Activated T-cell treated with anti-CD3 and anti-CD28 coated beads, Interleukin-2, amount 50 U/mL, for 4 hours (primary cell): ENCODE measurements around the gene ARL10. TPM values are rescaled to one million over a fixed set of nuclear protein-coding genes. Genes with fewer than 3 reads are reported as not detected.

Source experiments
- ATAC-seq, 2 donors: fragments of 200-7000 bp; cut with Tn5 transposase; one replicate each; pipeline ENCODE4 v1.10.0; 2021
- DNase-seq: peaks from one replicate; pipeline ENCODE4 v3.0.0-alpha.2; 2020
- H3K27me3 Mint-ChIP-seq: one replicate; pipeline ENCODE4 v1.8.0; 2021; ENCODE audit warnings: low read depth, mixed read lengths
- H3K36me3 Mint-ChIP-seq: one replicate; pipeline ENCODE4 v1.8.0; 2022; ENCODE audit warnings: mixed read lengths; ENCODE audit not compliant: insufficient read depth
- H3K4me1 Mint-ChIP-seq: one replicate; pipeline ENCODE4 v1.8.0; 2021; ENCODE audit warnings: low read depth, mixed read lengths
- H3K4me3 Mint-ChIP-seq: one replicate; pipeline ENCODE4 v1.8.0; 2021; ENCODE audit warnings: mild to moderate bottlenecking, moderate library complexity, mixed read lengths
- H3K9me3 Mint-ChIP-seq: one replicate; pipeline ENCODE4 v1.8.0; 2021; ENCODE audit warnings: mixed read lengths
- total RNA-seq, 3 donors: library from RNA; stranded (reverse); gene quantifications; one replicate each; pipeline ENCODE4 v1.2.1, GENCODE V29; 2021

Gene ARL10
- total RNA-seq, 3 donors from 2014 or later, result 7.0 to 8.6 (median 7.9) TPM

GRCh38 chr5:176373100-176373818, 8.0 kb downstream of the ARL10 start:
- DNase-seq, result no peak
- ATAC-seq, result no peak
- Mint-ChIP-seq H3K9me3 (no peaks in the 10 kb centered on the region), H3K4me1 (no peaks in the 10 kb centered on the region), H3K4me3 (no peak overlapping the region), H3K27me3 (no peaks in the 10 kb centered on the region), H3K36me3 (peaks cover 14% of the 10 kb centered on the region)

- ATAC-seq, result no peak
- no peak overlapping the region for H3K4me3 Mint-ChIP-seq
- H3K36me3 Mint-ChIP-seq, result peaks cover 36% of the 10 kb centered on the region
- H3K4me1 Mint-ChIP-seq, result peaks cover 2% of the 10 kb centered on the region
- H3K27me3 Mint-ChIP-seq, result no peaks in the 10 kb centered on the region
- H3K9me3 Mint-ChIP-seq, result no peaks in the 10 kb centered on the region
- DNase-seq, result no peak
Measured at GRCh38 chr5:176379881-176380280, 14.6 kb downstream of the ARL10 start.

GRCh38 chr5:176381423-176381822, 16.1 kb downstream of the ARL10 start:
- Mint-ChIP-seq H3K4me3 (no peak overlapping the region), H3K36me3 (peaks cover 43% of the 10 kb centered on the region), H3K27me3 (no peaks in the 10 kb centered on the region), H3K4me1 (peaks cover 16% of the 10 kb centered on the region), H3K9me3 (no peaks in the 10 kb centered on the region)
- no peak for ATAC-seq
- no peak for DNase-seq

- ATAC-seq (no peak), DNase-seq (no peak)
- Mint-ChIP-seq H3K4me1 (peaks cover 21% of the 10 kb centered on the region), H3K36me3 (peaks cover 48% of the 10 kb centered on the region), H3K27me3 (no peaks in the 10 kb centered on the region), H3K4me3 (no peak overlapping the region), H3K9me3 (no peaks in the 10 kb centered on the region)
Measured at GRCh38 chr5:176381979-176382378, 16.7 kb downstream of the ARL10 start.

GRCh38 chr5:176382721-176383120, 17.4 kb downstream of the ARL10 start:
- Mint-ChIP-seq H3K27me3 (no peaks in the 10 kb centered on the region), H3K9me3 (no peaks in the 10 kb centered on the region), H3K4me1 (peaks cover 27% of the 10 kb centered on the region), H3K4me3 (no peak overlapping the region), H3K36me3 (peaks cover 53% of the 10 kb centered on the region)
- ATAC-seq (no peak), DNase-seq (no peak)

GRCh38 chr5:176383248-176383905, 18.1 kb downstream of the ARL10 start:
- Mint-ChIP-seq H3K4me1 (peaks cover 30% of the 10 kb centered on the region), H3K36me3 (peaks cover 53% of the 10 kb centered on the region), H3K4me3 (no peak overlapping the region), H3K9me3 (no peaks in the 10 kb centered on the region), H3K27me3 (no peaks in the 10 kb centered on the region)
- no peak for DNase-seq
- no peak for ATAC-seq

GRCh38 chr5:176383961-176384360, 18.7 kb downstream of the ARL10 start:
- ATAC-seq, result no peak
- Mint-ChIP-seq H3K9me3 (no peaks in the 10 kb centered on the region), H3K27me3 (no peaks in the 10 kb centered on the region), H3K4me1 (peaks cover 30% of the 10 kb centered on the region), H3K36me3 (peaks cover 53% of the 10 kb centered on the region), H3K4me3 (no peak overlapping the region)
- DNase-seq, result no peak

- peaks cover 30% of the 10 kb centered on the region for H3K4me1 Mint-ChIP-seq
- H3K4me3 Mint-ChIP-seq, result no peak overlapping the region
- H3K27me3 Mint-ChIP-seq, result no peaks in the 10 kb centered on the region
- no peak for ATAC-seq
- DNase-seq, result no peak
- H3K9me3 Mint-ChIP-seq, result no peaks in the 10 kb centered on the region
- H3K36me3 Mint-ChIP-seq, result peaks cover 52% of the 10 kb centered on the region
Measured at GRCh38 chr5:176384366-176384930, 19.2 kb downstream of the ARL10 start.

GRCh38 chr5:176384991-176385390, 19.7 kb downstream of the ARL10 start:
- H3K36me3 Mint-ChIP-seq, result peaks cover 47% of the 10 kb centered on the region
- no peak for ATAC-seq
- peaks cover 31% of the 10 kb centered on the region for H3K4me1 Mint-ChIP-seq
- no peaks in the 10 kb centered on the region for H3K27me3 Mint-ChIP-seq
- DNase-seq, result no peak
- peak overlapping the region; percentile 42 for H3K4me3 Mint-ChIP-seq
- H3K9me3 Mint-ChIP-seq, result no peaks in the 10 kb centered on the region

- DNase-seq, result no peak
- no peak for ATAC-seq
- peaks cover 31% of the 10 kb centered on the region for H3K4me1 Mint-ChIP-seq
- H3K36me3 Mint-ChIP-seq, result peaks cover 43% of the 10 kb centered on the region
- peak overlapping the region; percentile 100 for H3K4me3 Mint-ChIP-seq
- H3K27me3 Mint-ChIP-seq, result no peaks in the 10 kb centered on the region
- H3K9me3 Mint-ChIP-seq, result no peaks in the 10 kb centered on the region
Measured at GRCh38 chr5:176386491-176386890, 21.2 kb downstream of the ARL10 start.

GRCh38 chr5:176387384-176387925, 22.2 kb downstream of the ARL10 start:
- H3K36me3 Mint-ChIP-seq, result peaks cover 40% of the 10 kb centered on the region
- no peaks in the 10 kb centered on the region for H3K27me3 Mint-ChIP-seq
- no peak for ATAC-seq
- H3K4me1 Mint-ChIP-seq, result peaks cover 31% of the 10 kb centered on the region
- DNase-seq, result no peak
- H3K9me3 Mint-ChIP-seq, result no peaks in the 10 kb centered on the region
- H3K4me3 Mint-ChIP-seq, result peak overlapping the region; percentile 100

- Mint-ChIP-seq H3K27me3 (no peaks in the 10 kb centered on the region), H3K4me3 (peak overlapping the region; percentile 100), H3K4me1 (peaks cover 31% of the 10 kb centered on the region), H3K36me3 (peaks cover 38% of the 10 kb centered on the region), H3K9me3 (no peaks in the 10 kb centered on the region)
- DNase-seq (no peak), ATAC-seq (peak; percentile 0)
Measured at GRCh38 chr5:176388003-176388443, 22.7 kb downstream of the ARL10 start.

- peaks cover 41% of the 10 kb centered on the region for H3K36me3 Mint-ChIP-seq
Measured at GRCh38 chr5:176388444-176389134, 23.3 kb downstream of the ARL10 start, which contains the start of the genes HIGD2A and NOP16. HIGD2A (plus strand) TSS chr5:176388751; CDS start chr5:176388820, 69 bp downstream. NOP16 (minus strand) TSS chr5:176388598; CDS start chr5:176388539, 59 bp downstream.

More at GRCh38 chr5:176388444-176389134, 23.3 kb downstream of the ARL10 start, which contains the start of the genes HIGD2A and NOP16:
- H3K4me1 Mint-ChIP-seq, result peaks cover 31% of the 10 kb centered on the region
- peak; percentile 88 to 90 for ATAC-seq
- H3K27me3 Mint-ChIP-seq, result no peaks in the 10 kb centered on the region
- DNase-seq, result peak; percentile 99
- H3K9me3 Mint-ChIP-seq, result no peaks in the 10 kb centered on the region
- H3K4me3 Mint-ChIP-seq, result peak within 1 kb of the TSS; percentile 100
